Stimulated activated CD4-positive, alpha-beta T cell treated with anti-CD3 and anti-CD28 coated beads, Interleukin-1b, Interleukin-23, amount 100 ng/mL, for 48 hours (primary cell): ENCODE measurements around the gene SLC11A1.

Source experiments
- DNase-seq: peaks from one replicate; pipeline ENCODE4 v3.0.0-alpha.2; 2020

Gene SLC11A1

DNA sequence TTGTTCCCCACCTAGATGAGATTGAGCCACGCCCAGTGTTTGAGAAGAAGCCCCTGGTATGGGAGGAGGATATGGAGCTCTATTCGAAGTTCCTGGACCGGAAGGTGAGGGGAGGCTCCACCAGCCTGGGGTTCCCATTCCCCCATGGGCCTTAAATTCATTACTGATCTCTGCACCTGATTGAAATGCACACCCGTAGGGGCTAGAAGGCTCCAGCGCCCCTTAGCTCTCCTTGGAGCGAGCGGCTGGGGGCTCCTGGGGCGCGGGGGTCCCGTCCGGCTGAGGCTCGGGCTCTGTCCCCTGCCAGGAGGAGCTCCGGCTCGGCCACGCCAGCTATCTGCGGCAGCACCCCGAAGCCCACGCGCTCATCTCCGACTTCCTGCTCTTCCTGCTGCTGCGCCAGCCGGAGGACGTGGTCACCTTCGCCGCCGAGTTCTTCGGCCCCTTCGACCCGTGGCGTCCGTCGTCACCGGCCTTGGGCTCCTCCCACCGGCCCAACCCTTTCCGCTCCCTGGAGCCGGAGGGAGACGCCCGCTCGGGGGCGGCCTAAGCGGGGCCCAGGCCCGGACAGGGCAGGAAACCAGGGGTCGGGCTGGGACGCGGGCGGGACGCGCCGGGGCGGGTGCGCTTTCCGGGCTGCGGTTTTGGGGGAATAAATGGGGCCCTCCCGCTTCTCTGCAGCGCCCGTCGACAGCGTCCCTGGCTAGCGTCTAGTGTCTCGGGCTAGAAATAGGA is 14.5 kb upstream of the SLC11A1 start:
- DNase-seq = peak; percentile 57

- no peak for DNase-seq
Measured at GRCh38 chr2:218368150-218368528, 13.9 kb upstream of the SLC11A1 start.

GRCh38 chr2:218368621-218369153 is 13.4 kb upstream of the SLC11A1 start:
- no peak for DNase-seq

- no peak for DNase-seq
Measured at GRCh38 chr2:218369330-218369729, 12.7 kb upstream of the SLC11A1 start.

DNA sequence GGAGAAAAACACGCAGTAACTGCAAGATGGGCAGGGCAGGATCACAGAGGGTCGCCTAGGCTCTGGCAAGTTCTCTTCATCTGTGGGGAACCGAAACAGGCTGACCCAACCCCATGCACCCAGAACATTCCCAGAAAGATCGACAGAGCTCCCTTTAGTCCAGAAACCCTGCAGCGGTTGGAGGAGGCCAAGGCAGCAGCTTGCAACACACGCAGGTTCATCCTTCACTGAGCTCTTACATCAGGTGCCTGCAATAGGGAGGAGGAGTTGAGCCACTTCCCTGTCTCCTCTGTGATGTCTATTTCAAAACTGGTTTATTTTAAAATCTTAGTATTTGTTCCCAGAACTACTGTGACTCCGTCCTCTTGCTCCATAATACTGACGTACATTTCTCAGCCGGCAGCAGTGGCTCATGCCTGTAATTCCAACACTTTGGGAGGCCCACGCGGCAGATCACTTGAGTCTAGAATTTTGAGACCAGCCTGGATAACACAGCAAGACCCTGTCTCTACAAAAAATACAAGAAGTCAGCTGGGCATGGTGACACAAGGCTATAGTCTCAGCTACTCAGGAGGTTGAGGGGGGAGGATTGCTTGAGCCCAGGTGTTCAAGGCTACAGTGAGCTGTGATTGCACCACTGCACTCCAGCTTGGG is 11.5 kb upstream of the SLC11A1 start:
- DNase-seq = no peak

DNA sequence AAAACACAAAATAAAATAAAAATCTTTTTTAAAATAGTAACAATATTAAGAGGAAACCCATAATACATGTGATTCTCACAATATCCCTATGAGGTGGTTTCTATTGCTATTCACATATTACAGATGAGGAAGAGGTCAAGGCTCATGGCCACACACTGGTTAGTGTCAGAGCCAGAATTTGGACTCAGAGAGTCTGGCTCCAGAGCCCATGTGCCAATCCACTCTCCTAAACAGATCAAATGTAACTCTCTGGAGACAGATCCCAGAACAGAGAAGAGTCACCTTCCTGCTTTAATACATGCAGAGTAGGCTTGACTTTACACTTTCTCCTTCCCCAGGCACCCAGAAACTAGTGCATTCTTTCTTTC is 10.1 kb upstream of the SLC11A1 start:
- no peak for DNase-seq

- no peak for DNase-seq
Measured at GRCh38 chr2:218374795-218375194, 7.3 kb upstream of the SLC11A1 start.

DNA sequence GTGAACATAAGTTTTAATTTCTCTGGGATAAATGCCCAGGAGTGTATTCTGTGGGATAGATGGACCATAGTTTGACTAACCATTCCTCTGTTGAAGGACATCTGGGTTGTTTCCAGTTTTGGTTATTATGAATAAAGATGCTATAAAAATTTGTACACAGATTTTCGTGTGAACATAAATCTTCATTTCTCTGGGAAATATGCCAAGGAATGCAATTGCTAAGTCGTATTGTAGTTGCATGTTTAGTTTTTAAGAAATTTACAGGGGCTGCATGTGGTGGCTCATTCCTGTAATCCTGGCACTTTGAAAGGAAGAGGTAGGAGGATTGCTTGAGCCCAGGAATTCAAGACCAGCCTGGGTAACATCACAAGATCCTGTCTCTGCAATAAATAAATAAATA is 6.9 kb upstream of the SLC11A1 start:
- no peak for DNase-seq

DNA sequence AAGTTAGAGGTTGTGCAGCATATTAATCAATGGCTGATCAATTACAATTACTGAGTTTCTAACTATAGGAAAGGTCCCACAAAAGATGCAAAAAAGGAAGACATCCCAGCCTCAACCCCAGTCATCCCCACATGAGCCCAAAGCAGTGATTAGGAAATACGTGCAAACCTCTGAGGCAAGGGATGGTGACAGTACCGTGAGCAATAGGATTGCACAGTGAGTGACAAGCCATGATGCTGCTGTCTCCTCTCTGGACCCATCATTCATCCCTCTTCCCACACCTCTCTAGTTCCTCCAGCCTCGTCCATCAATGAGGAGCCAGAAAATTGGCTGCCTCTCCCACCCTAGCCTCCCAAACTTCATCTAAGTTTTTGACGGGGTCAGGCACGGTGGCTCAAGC is 4.0 kb upstream of the SLC11A1 start:
- no peak for DNase-seq

DNA sequence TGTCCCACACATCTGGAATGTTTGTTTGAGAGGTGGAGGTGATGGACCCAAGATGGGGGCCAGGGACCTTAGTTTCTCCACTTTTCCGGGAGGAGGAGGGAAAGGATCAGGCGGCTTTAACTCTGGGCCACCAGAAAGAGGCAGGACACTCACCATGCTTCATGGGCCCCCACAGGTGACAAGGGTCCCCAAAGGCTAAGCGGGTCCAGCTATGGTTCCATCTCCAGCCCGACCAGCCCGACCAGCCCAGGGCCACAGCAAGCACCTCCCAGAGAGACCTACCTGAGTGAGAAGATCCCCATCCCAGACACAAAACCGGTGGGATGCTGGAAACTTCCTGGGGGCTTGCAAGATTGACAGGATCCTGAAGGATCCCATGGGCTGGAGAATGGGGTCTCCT is 712 bp downstream of the SLC11A1 start:
- no peak for DNase-seq

GRCh38 chr2:218383892-218384519 is 1.9 kb downstream of the SLC11A1 start:
- no peak for DNase-seq

- no peak for DNase-seq
Measured at GRCh38 chr2:218384975-218385374, 2.9 kb downstream of the SLC11A1 start.

GRCh38 chr2:218386505-218387368 is 4.7 kb downstream of the SLC11A1 start:
- DNase-seq = no peak

GRCh38 chr2:218387369-218388194 is 5.5 kb downstream of the SLC11A1 start:
- no peak for DNase-seq

DNA sequence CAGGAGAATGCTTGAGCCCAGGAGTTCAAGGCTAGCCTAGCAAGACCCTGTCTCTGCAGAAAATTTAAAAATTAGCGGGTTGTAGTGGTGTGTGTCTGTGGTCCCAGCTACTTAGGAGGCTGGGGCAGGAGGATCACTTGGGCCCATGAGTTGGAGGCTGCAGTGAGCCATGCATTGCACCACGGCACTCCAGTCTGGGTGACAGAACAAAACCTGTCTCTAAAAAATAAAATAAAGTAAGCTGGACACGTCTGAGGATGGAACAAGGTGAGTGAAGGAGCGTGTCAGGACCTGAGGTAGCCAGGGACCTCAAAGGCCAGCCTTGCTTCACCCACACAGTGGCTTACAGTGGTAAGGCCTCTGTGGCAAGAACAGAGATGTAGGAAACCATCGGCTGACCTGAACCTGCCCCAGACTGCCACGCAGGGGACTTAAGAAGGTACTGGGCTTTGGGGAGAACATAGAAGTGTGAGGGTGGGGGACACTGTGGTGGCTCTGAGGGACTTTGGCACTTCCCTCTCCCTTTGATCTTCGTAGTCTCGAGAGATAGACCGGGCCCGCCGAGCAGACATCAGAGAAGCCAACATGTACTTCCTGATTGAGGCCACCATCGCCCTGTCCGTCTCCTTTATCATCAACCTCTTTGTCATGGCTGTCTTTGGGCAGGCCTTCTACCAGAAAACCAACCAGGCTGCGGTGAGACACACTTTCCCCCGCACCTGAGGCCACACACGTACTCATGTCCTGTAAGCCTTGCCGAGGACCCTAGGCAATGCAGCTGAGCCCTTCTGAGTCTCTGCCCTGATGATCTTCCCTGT is 7.5 kb downstream of the SLC11A1 start:
- no peak for DNase-seq

DNA sequence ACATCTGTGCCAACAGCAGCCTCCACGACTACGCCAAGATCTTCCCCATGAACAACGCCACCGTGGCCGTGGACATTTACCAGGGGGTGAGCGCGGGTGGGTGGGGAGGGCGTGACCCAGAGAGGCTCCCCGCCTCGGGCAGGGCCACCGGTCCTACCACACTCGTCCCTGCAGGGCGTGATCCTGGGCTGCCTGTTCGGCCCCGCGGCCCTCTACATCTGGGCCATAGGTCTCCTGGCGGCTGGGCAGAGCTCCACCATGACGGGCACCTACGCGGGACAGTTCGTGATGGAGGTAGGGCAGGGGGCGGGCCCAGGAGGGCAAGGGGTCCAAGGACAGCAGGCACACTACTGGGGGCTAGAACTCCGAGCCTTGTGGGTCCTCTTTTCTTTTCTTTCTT is 9.1 kb downstream of the SLC11A1 start:
- no peak for DNase-seq

DNA sequence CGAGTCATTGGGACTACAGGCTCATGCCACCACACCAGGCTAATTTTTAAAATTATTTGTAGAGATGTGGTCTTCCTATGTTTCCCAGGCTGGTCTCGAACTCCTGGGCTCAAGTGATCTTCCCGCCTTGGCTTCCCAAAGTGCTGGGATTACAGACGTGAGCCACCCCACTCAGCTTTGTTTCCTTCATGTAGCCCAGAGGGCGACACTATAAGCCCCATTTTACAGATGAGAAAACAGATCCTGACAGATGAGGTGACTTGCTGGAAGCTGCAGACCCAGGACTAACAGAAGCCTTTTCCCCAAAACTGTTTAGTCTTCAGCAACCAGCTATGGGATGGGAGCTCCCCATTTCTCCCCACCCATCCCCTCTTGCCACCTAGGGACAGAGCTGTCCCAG is 10.4 kb downstream of the SLC11A1 start:
- no peak for DNase-seq

GRCh38 chr2:218392891-218393462 is 10.9 kb downstream of the SLC11A1 start:
- DNase-seq = no peak

DNA sequence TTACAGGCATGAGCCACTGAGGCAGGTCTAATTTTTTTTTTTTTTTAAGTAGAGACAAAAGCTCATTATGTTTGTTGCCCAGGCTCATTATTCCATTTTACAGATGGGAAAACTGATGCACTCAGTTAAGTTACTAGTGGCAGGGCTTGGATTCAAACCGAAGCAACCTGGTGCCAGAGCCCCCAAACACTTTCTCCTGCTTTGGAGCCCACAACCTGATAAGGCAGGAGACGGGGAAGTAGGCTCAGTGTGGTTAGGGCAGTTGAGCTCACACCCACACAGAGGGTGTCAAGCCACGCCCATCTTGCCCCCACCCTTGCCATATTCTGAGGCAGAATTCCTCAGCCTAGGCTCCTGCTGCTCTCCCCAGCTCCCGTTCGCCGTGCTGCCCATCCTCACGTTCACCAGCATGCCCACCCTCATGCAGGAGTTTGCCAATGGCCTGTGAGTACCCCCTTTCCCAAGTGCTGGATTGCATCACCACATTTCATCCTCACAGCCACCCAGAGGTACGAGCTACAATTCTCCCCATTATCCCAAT is 11.7 kb downstream of the SLC11A1 start:
- DNase-seq = no peak

DNA sequence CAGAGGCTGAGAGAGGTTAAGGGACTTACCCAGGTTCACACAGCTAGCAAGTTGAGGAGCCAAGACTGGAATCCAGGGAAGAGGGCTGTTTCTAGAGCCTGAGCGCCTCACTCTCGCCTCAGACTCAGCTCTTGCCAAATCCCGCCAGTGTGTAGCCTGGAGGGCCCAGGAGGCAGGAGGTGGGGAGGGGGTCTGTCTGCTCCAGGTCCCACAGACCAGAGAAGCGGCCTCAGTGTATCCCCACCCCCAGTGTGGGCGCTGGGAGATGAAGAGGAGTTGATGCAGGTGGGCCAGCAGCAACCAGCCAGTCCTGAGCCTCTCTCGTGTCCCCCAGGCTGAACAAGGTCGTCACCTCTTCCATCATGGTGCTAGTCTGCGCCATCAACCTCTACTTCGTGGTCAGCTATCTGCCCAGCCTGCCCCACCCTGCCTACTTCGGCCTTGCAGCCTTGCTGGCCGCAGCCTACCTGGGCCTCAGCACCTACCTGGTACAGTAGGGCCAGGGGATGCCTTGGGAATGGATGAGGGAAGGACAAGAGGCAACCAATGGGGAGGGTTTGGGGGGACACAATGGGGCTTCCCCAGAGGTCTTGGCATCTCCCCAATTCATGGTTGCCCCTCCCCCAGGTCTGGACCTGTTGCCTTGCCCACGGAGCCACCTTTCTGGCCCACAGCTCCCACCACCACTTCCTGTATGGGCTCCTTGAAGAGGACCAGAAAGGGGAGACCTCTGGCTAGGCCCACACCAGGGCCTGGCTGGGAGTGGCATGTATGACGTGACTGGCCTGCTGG is 12.4 kb downstream of the SLC11A1 start:
- DNase-seq = no peak
